Nephron (organoid): Measurements from ENCODE around the gene DLGAP1.
A peak's percentile ranks its signal among the peaks of the same experiment; 100 is the strongest.

ENCODE experiments used
- H3K27ac Mint-ChIP-seq, 3 experiments: 2 replicates each; pipeline ENCODE4 v1.8.0; 2020; ENCODE audit warnings: mixed read lengths in 3 of 3, mild to moderate bottlenecking in 2 of 3, moderate library complexity in 1 of 3
- H3K27me3 Mint-ChIP-seq: 2 replicates; pipeline ENCODE4 v1.8.0; 2021; ENCODE audit warnings: low read depth, mild to moderate bottlenecking, moderate library complexity, mixed read lengths
- H3K36me3 Mint-ChIP-seq: 2 replicates; pipeline ENCODE4 v1.8.0; 2020; ENCODE audit warnings: low read depth, mixed read lengths
- H3K4me1 Mint-ChIP-seq: 2 replicates; pipeline ENCODE4 v1.8.0; 2020; ENCODE audit warnings: mixed read lengths
- H3K4me3 Mint-ChIP-seq, 3 experiments: 2 replicates each; pipeline ENCODE4 v1.8.0; 2020; ENCODE audit warnings: mild to moderate bottlenecking in 3 of 3, mixed read lengths in 3 of 3, moderate library complexity in 2 of 3
- H3K9me3 Mint-ChIP-seq: 2 replicates; pipeline ENCODE4 v1.8.0; 2020; ENCODE audit warnings: mixed read lengths
- TF ChIP-seq, protein P1 (sequence below), 3 experiments: fragments of 200-600 bp; sonication (generic); IDR thresholded peaks; one replicate each; pipeline ENCODE4 v1.5.0; 2021; ENCODE audit warnings: antibody characterized with exemption in 3 of 3; ENCODE audit not compliant: unreplicated experiment in 3 of 3

The DLGAP1 gene

DNA sequence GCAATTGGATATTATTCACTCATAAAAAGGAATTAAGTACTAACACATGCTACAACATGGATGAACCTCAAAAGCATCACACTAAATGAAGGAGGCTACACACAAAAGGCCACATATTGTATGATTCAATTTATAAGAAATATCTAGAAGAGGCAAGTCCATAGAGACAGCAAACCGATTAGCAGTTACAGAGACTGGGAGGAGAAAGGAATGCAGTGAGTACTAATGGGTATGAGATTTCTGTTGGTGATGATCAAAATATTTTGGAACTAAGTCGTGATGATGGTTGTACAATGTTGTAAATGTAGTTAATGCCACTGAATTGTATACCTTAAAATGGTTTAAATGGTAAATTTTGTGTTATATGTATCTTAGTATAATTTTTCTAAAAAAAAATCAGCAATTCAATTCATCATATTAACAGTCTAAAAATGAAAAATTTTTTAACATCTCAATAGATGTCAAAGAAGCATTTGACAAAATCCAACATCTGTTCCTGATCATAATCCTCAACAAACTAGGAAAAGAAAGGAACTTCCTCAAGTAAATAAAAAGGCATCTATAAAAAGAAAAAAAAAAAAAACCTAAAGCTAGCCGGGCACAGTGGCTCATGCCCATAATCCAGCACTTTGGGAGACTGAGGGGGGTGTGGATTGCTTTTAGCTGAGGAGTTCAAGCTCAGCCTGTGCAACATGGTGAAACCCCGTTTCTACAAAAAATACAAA lies 907.1 kb downstream of the DLGAP1 start:
- TF ChIP-seq, protein P1, sequence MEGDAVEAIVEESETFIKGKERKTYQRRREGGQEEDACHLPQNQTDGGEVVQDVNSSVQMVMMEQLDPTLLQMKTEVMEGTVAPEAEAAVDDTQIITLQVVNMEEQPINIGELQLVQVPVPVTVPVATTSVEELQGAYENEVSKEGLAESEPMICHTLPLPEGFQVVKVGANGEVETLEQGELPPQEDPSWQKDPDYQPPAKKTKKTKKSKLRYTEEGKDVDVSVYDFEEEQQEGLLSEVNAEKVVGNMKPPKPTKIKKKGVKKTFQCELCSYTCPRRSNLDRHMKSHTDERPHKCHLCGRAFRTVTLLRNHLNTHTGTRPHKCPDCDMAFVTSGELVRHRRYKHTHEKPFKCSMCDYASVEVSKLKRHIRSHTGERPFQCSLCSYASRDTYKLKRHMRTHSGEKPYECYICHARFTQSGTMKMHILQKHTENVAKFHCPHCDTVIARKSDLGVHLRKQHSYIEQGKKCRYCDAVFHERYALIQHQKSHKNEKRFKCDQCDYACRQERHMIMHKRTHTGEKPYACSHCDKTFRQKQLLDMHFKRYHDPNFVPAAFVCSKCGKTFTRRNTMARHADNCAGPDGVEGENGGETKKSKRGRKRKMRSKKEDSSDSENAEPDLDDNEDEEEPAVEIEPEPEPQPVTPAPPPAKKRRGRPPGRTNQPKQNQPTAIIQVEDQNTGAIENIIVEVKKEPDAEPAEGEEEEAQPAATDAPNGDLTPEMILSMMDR (IDR thresholded peaks at IDR 0.05; ENCODE audit: unreplicated experiment in 3 of 3), result no peak
- peaks cover 12% of the 10 kb centered on the region for H3K4me1 Mint-ChIP-seq

DNA sequence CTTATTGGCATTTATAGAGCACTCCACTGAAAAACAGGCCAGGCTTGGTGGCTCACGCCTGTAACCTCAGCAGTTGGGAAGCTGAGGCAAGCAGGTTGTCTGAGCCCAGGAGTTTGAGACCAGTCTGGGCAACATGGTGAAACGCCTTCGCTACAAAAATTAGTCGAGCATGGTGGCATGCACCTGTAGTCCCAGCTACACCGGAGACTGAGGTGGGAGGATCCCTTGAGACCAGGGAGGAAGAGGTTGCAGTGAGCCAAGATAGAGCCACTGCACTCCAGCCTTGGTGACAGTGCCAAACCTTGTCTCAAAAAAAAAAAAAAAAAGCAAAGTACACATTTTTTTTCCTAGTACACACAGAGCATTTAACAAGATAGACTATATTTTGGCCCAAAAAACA lies 909.0 kb downstream of the DLGAP1 start:
- no peaks in the 10 kb centered on the region for H3K36me3 Mint-ChIP-seq
- TF ChIP-seq, protein P1 (IDR thresholded peaks at IDR 0.05; ENCODE audit: unreplicated experiment in 3 of 3), result no peak
- no peaks in the 10 kb centered on the region for H3K9me3 Mint-ChIP-seq
- no peaks in the 10 kb centered on the region for H3K27me3 Mint-ChIP-seq
- H3K27ac Mint-ChIP-seq, result no peak overlapping the region
- H3K4me1 Mint-ChIP-seq, result peaks cover 21% of the 10 kb centered on the region
- no peak overlapping the region for H3K4me3 Mint-ChIP-seq

More for the DNA sequence above, 907.1 kb downstream of the DLGAP1 start:
- no peaks in the 10 kb centered on the region for H3K36me3 Mint-ChIP-seq
- no peaks in the 10 kb centered on the region for H3K27me3 Mint-ChIP-seq
- no peaks in the 10 kb centered on the region for H3K9me3 Mint-ChIP-seq
- H3K27ac Mint-ChIP-seq, result no peak overlapping the region
- H3K4me3 Mint-ChIP-seq, result no peak overlapping the region

DNA sequence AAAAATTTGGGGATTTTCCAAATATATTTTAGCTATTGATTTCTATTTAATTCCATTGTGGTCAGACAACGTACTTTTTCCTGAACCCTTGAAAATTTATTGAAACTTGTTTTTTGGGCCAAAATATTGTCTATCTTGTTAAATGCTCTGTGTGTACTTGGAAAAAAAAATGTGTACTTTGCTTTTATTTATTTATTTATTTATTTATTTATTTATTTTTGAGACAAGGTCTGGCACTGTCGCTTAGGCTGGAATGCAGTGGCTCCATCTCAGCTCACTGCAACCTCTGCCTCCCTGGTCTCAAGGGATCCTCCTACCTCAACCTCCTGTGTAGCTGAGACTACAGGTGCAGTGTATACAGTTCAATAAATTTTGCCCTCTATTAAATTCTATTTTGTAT lies 910.6 kb downstream of the DLGAP1 start:
- Mint-ChIP-seq H3K4me3 (no peak overlapping the region), H3K9me3 (no peaks in the 10 kb centered on the region), H3K4me1 (peaks cover 30% of the 10 kb centered on the region), H3K27me3 (no peaks in the 10 kb centered on the region), H3K36me3 (no peaks in the 10 kb centered on the region), H3K27ac (no peak overlapping the region)
- TF ChIP-seq, protein P1 (IDR thresholded peaks at IDR 0.05; ENCODE audit: unreplicated experiment in 3 of 3), result no peak

DNA sequence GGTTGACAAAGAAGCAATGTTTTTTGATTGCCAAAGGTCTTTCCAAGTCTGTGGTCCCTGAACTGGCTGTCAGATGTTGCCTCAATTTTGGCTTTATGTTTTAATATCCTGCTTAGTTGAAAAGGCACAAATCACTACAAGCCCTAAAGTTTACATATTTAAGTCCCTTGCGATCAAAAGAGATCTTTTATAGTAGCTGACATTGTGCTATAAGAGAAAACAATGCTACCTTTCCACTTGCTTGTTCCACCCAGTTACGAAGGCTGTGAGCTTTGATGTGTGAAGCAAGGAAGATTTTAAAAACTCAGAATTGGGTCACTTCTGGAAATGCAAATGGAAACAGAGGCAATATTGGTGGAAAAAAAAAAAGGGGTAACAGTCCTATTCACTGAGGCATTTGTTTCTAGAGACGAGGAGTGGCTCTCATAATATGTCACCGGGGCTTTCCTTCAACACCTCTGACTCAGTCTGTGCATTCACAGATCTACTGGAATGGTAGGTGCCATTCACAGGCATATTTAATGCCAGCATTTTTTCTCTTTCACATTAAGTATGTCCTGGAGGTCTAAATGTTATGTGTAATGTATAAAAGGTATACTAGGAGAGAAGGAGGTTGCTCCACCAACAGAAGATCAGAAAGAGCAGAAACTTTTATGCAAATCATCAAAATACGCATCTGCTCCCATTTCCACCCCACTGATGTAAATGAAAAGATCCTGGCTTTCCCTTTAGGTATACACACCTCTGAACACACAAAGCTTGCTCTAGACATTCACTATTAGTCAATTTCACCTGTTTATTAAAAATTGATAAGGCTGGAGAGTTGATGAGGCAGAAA lies 913.3 kb downstream of the DLGAP1 start:
- H3K36me3 Mint-ChIP-seq, result no peaks in the 10 kb centered on the region
- peaks cover 45% of the 10 kb centered on the region for H3K4me1 Mint-ChIP-seq
- no peaks in the 10 kb centered on the region for H3K27me3 Mint-ChIP-seq
- no peak overlapping the region for H3K4me3 Mint-ChIP-seq
- peak overlapping the region in 2 of 3 experiments; percentile 8 to 48 for H3K27ac Mint-ChIP-seq
- TF ChIP-seq, protein P1 (IDR thresholded peaks at IDR 0.05; ENCODE audit: unreplicated experiment in 3 of 3), result no peak
- no peaks in the 10 kb centered on the region for H3K9me3 Mint-ChIP-seq

DNA sequence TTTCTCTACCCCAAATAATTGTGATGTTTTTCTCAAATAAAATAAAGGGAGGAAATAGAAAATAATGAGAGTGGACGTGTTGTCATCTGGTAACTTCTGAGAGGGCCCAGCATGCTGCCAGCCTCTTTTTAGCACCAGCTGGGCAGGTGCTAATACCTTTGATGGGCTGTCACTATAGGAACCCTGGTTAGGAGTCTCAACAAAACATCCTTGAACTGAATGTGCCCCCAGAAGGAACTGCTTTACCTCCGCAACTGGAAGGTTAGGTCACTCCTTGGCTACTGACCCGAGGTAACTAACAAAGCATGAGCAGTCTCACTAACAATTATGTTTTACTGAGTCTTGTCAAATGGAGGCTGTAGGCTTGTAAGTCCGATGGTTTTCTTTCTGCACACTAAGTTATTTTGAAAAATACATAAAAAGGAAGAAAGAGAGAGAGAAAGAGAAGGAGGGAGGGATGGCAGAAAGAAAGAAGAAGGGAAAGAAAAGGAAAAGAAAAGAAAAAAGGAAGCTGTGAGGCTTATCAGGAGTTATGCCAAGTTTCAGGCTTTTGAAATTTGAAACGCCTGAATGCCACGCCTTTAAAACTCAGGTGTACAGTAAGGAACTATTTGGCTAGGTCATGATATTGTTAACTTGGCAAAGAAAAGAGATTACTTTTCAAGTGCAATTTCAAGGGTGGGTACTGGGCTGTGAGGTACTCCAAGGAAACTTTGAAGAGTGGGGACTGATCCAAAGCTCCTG lies 914.1 kb downstream of the DLGAP1 start:
- H3K36me3 Mint-ChIP-seq, result no peaks in the 10 kb centered on the region
- peaks cover 45% of the 10 kb centered on the region for H3K4me1 Mint-ChIP-seq
- no peaks in the 10 kb centered on the region for H3K27me3 Mint-ChIP-seq
- TF ChIP-seq, protein P1 (IDR thresholded peaks at IDR 0.05; ENCODE audit: unreplicated experiment in 3 of 3), result no peak
- no peak overlapping the region for H3K4me3 Mint-ChIP-seq
- peak overlapping the region; percentile 32 to 66 (median 48) for H3K27ac Mint-ChIP-seq
- no peaks in the 10 kb centered on the region for H3K9me3 Mint-ChIP-seq
